Measurements from ENCODE around the gene KDM3B. TPM values are rescaled to one million over a fixed set of nuclear protein-coding genes. Genes with fewer than 3 reads are reported as not detected.
A peak's percentile ranks its signal among the peaks of the same experiment; 100 is the strongest.

KDM3B gene
- total RNA-seq, 2 donors from 2014 or later, result 98.2 to 104 TPM

- no peaks in the 10 kb centered on the region for H3K9me3 Mint-ChIP-seq
- H3K27ac ChIP-seq (ENCODE audit: low read depth, low read length), result no peak overlapping the region
- WGBS, 2 experiments (ENCODE audit: insufficient coverage in 1 of 2, insufficient read length in 1 of 2), result 72 to 79% methylated on average over 4 of the region's 4 CpGs
- H3K27me3 ChIP-seq (ENCODE audit: control insufficient read depth, insufficient read depth, low read length, poor library complexity, severe bottlenecking), result peaks cover 26% of the 10 kb centered on the region
- TF ChIP-seq CTCF (conservative IDR thresholded peaks at IDR 0.05), result no peak
- no peak overlapping the region for H3K4me3 Mint-ChIP-seq
- H3K9ac ChIP-seq (ENCODE audit: extremely low read depth, low read length, poor library complexity, severe bottlenecking), result no peak overlapping the region
- no peak overlapping the region for H3K4me3 ChIP-seq (ENCODE audit: low read length)
- no peaks in the 10 kb centered on the region for H3K4me1 Mint-ChIP-seq
- H3K4me1 ChIP-seq (ENCODE audit: control insufficient read depth, insufficient read depth, low read length), result no peaks in the 10 kb centered on the region
- no peaks in the 10 kb centered on the region for H3K9me3 ChIP-seq (ENCODE audit: control insufficient read depth, low read length)
- no peaks in the 10 kb centered on the region for H3K36me3 ChIP-seq (ENCODE audit: control insufficient read depth, insufficient read depth, low read length)
- peak; percentile 17 for DNase-seq
- no peaks in the 10 kb centered on the region for H3K36me3 Mint-ChIP-seq (ENCODE audit: low read depth)
- H3K27ac Mint-ChIP-seq, result no peak overlapping the region
- peaks cover 28% of the 10 kb centered on the region for H3K27me3 Mint-ChIP-seq (ENCODE audit: insufficient read depth)
Observed at GRCh38 chr5:138482638-138483037, 130.2 kb downstream of the KDM3B start.

Other genes with a start within 250 kb of the KDM3B start
- gene NME5, start 213.3 kb upstream of the KDM3B start, total RNA-seq, result 1 to 10 TPM; 4.7 to 9.2 TPM
- gene BRD8, start 174.1 kb upstream of the KDM3B start, total RNA-seq, result 100 to 1,000 TPM; 120 to 122 TPM
- 10 to 100 TPM; 58.0 to 74.6 TPM for gene KIF20A, start 173.6 kb upstream of the KDM3B start, total RNA-seq
- 10 to 100 TPM; 40.9 to 45.7 TPM for gene CDC23, start 139.4 kb upstream of the KDM3B start, total RNA-seq
- gene GFRA3, start 78.1 kb upstream of the KDM3B start, total RNA-seq, result under 1 TPM in 1 of 2 donors, not detected in 1; 0.13 TPM
- gene CDC25C, start 20.9 kb upstream of the KDM3B start, total RNA-seq, result 10 to 100 TPM; 14.8 to 30.6 TPM
- gene FAM53C, start 14.4 kb upstream of the KDM3B start, total RNA-seq, result 10 to 100 TPM; 41.6 to 46.4 TPM
- 10 to 100 TPM; 17.7 to 26.9 TPM for gene REEP2, start 86.4 kb downstream of the KDM3B start, total RNA-seq
- gene EGR1, start 112.8 kb downstream of the KDM3B start, total RNA-seq, result 10 to 100 TPM in 1 of 2 donors, 1 to 10 TPM in 1; 9.9 to 14.2 TPM
- 100 to 1,000 TPM; 106 to 109 TPM for gene ETF1, start 190.6 kb downstream of the KDM3B start, total RNA-seq
- gene HSPA9, start 222.7 kb downstream of the KDM3B start, total RNA-seq, result 100 to 1,000 TPM; 201 to 212 TPM

Data from endodermal cell (in vitro differentiated cells).